GM12874 (cell line): ENCODE results near the gene RUNX1.

Experiments
- CTCF ChIP-seq: IDR thresholded peaks from 2 replicates; pipeline ENCODE4 v1.5.1; 2011; ENCODE audit warnings: low read depth, mild to moderate bottlenecking, control low read depth, low read length, moderate library complexity; ENCODE audit not compliant: insufficient read depth

The RUNX1 gene

DNA sequence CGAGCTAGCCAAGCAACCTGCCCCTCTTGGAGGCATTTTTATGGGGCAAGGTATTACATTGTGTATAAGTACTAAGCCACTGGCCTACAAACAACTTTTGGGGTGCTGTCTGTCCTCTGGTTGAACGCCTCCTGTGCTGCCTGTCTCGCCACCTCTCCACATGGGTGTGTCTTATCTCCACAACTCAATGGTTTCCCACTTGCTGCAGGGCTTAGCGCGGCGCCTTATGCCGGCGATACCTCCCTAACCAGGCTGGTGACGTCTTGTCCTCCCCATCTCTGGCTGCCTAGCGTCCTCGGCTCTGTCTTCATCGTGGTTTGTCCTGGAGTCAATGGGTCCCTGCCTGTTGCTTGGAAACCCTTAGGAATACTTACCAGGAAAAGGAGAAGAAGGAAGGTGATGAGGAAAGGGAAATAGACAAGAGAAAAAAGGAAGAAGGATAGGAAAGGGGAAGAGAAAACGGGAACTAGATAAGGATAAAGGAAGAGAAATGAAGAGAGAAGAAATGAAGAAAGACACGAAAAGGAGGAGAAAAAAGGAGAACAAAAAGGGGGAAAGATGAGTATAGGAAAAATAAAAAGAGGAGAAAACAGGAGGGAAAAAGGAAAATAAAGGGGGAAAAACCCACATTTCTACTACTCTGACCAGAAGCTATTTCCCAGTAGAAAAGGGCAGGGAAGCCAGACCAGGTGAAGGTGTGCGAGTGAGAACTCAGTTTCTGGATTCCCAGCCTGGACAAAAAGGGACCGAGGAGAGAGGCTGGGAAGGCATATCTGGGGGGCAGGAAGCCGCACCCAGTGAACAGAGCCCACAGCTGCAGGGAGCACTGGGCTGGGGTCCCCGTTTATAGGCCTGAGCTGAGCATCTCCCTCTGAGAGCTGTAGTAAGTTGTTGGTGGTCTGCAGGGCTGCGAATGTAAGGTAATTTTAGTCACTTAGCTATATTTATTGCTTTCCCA is 294.1 kb downstream of the RUNX1 start:
- no peak for TF ChIP-seq CTCF

DNA sequence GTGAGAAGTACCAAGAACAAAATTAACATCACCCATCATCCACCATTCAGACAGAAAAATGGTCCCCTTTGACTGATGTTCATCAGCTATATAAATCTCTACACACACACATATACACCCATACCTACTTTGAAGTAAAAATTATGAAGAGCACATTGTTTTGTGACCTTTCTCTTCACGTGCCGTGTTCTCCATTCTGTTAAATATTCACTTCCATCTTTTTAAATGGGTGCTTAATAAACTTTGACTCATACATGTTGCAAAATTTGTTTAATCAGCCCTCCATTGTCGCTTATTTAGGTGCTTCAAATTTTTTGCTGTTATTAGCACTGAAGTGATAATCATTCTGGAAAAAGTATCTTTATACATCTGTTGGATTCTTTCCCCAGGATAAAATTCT is 300.2 kb downstream of the RUNX1 start:
- no peak for TF ChIP-seq CTCF

GRCh38 chr21:34745557-34746255 is 303.4 kb downstream of the RUNX1 start:
- TF ChIP-seq CTCF, result peak; percentile 71

- no peak for TF ChIP-seq CTCF
Observed at GRCh38 chr21:34744801-34745200, 304.3 kb downstream of the RUNX1 start.

- no peak for TF ChIP-seq CTCF
Observed at GRCh38 chr21:34743831-34744230, 305.3 kb downstream of the RUNX1 start.

- no peak for TF ChIP-seq CTCF
Observed at GRCh38 chr21:34743285-34743684, 305.8 kb downstream of the RUNX1 start.

- TF ChIP-seq CTCF, result no peak
Observed at GRCh38 chr21:34740198-34740597, 308.9 kb downstream of the RUNX1 start.
